ENCODE data around the gene IPO13.

Gene IPO13

DNA sequence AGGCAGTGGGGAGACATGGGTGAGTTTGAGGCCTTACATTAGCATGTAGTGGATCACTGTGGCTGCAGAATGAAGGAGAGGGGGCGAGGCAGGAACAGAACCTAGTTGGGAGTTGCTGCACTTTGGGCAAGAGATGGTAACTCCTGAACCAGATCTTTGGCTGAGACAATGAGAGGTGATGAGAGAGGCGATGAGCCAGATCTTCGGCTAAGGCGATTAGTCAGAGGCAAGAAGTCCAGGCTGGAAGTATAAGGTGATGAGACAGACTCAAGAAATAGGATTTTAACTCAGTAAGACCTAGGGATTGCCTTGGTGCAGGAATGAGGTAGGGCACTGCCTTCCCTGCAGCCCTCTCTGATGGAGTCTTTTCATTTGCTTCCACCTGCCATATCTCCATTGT, 22.2 kb upstream of the IPO13 start:
- H3K9ac ChIP-seq, result no peak overlapping the region
- no peaks in the 10 kb centered on the region for H3K27me3 ChIP-seq
- H4K20me1 ChIP-seq, result no peaks in the 10 kb centered on the region; a peak in 1 of 22 replicates
- no peak for TF ChIP-seq Cebpa-rat (IDR thresholded peaks at IDR 0.05)
- peaks cover 0 to 56% (median 21%) of the 10 kb centered on the region in 11 experiments; a peak in 14 of 22 replicates for H3K36me3 ChIP-seq
- H3K9me3 ChIP-seq (replicated peaks in 1 of 11), result peaks cover 0 to 2% (median 0%) of the 10 kb centered on the region in 11 experiments; a peak in 1 of 22 replicates
- H3K4me3 ChIP-seq, result no peak overlapping the region
- no peak overlapping the region for H3K27ac ChIP-seq
- peaks cover 0 to 18% (median 9%) of the 10 kb centered on the region in 10 experiments; a peak in 15 of 20 replicates for H3K4me1 ChIP-seq
- H3K4me2 ChIP-seq, result no peak overlapping the region

DNA sequence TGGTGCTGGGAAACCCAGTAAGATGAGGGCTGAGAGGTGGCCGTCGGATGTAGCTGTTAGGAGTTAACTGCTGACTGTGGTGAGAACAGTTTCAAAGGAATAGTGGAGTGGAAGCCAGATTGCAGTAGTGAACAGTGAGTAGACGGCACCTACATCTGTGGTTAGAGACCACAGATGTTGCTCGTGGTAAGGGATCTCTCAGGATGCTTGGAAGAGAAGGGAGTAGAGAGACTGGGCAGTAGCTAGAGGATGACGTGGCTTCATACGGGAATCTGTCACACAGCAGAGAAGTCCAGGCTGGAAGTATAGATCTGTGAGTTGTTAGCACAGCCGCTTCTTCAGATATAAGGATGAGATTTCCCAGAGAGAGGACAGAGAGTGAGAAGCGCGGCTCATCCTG, 20.9 kb upstream of the IPO13 start:
- Histone ChIP-seq H3K9ac (no peak overlapping the region), H3K4me2 (no peak overlapping the region), H3K27me3 (no peaks in the 10 kb centered on the region), H3K4me3 (no peak overlapping the region), H3K27ac (no peak overlapping the region), H3K36me3 (peaks cover 0 to 66% (median 27%) of the 10 kb centered on the region in 11 experiments; a peak in 15 of 22 replicates), H3K9me3 (replicated peaks in 1 of 11) (peaks cover 0 to 5% (median 0%) of the 10 kb centered on the region in 11 experiments; a peak in 1 of 22 replicates), H3K4me1 (peaks cover 0 to 24% (median 19%) of the 10 kb centered on the region in 10 experiments; a peak in 17 of 20 replicates), H4K20me1 (no peaks in the 10 kb centered on the region; a peak in 1 of 22 replicates)
- TF ChIP-seq Cebpa-rat (IDR thresholded peaks at IDR 0.05), result no peak

DNA sequence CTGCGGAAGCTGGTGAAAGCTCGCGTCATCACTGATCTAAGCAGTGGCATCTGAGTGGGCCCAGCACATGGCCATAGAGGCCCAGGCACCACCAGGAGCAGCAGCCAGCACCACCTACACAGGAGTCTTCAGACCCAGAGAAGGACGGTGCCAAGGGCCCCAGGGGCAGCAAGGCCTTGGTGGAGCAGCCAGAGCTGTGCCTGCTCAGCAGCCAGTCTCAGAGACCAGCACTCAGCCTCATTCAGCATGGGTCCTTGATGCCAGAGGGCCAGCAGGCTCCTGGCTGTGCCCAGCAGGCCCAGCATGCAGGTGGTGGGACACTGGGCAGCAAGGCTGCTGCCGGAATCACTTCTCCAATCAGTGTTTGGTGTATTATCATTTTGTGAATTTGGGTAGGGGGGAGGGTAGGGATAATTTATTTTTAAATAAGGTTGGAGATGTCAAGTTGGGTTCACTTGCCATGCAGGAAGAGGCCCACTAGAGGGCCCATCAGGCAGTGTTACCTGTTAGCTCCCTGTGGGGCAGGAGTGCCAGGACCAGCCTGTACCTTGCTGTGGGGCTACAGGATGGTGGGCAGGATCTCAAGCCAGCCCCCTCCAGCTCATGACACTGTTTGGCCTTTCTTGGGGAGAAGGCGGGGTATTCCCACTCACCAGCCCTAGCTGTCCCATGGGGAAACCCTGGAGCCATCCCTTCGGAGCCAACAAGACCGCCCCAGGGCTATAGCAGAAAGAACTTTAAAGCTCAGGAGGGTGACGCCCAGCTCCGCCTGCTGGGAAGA, 16.4 kb upstream of the IPO13 start:
- no peak for TF ChIP-seq Cebpa-rat (IDR thresholded peaks at IDR 0.05)
- Histone ChIP-seq H3K27me3 (peaks cover 29 to 38% (median 33%) of the 10 kb centered on the region in 11 experiments), H4K20me1 (peaks cover 0 to 22% (median 4%) of the 10 kb centered on the region in 11 experiments; a peak in 8 of 22 replicates), H3K4me2 (peak overlapping the region in 9 of 11 experiments; percentile 19 to 79 (median 48); a peak in 16 of 22 replicates), H3K36me3 (peaks cover 0 to 33% (median 13%) of the 10 kb centered on the region in 11 experiments; a peak in 14 of 22 replicates), H3K4me3 (no peak overlapping the region), H3K27ac (peak overlapping the region in 9 of 11 experiments; percentile 3 to 52 (median 43); a peak in 14 of 22 replicates), H3K9me3 (replicated peaks in 1 of 11) (peaks cover 0 to 5% (median 0%) of the 10 kb centered on the region in 11 experiments; a peak in 1 of 22 replicates), H3K9ac (no peak overlapping the region; a peak in 1 of 22 replicates), H3K4me1 (peaks cover 32 to 67% (median 56%) of the 10 kb centered on the region in 10 experiments)

DNA sequence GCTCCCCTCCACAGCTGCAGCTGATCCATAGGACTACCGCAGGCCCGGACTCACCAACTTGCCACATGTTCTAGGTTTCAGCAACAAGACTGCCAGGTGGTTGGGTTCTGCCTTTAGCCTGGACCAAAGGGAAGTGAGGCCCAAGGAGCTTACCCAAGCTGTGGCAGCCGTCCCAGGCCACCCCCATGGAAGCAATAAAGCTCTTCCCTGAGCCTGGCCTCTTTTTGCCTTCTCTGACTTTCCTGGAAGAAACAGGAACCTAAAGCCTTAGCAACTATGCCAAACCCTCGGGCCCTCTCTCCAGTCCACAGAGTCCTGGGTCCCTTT, 15.8 kb upstream of the IPO13 start:
- peaks cover 0 to 5% (median 0%) of the 10 kb centered on the region in 11 experiments; a peak in 1 of 22 replicates for H3K9me3 ChIP-seq (replicated peaks in 1 of 11)
- TF ChIP-seq Cebpa-rat (IDR thresholded peaks at IDR 0.05), result no peak
- H3K4me2 ChIP-seq, result peak overlapping the region in 10 of 11 experiments; percentile 12 to 79 (median 60); a peak in 15 of 22 replicates
- peak overlapping the region in 5 of 11 experiments; percentile 7 to 40 (median 20); a peak in 6 of 22 replicates for H3K27ac ChIP-seq
- H3K36me3 ChIP-seq, result peaks cover 0 to 27% (median 7%) of the 10 kb centered on the region in 11 experiments; a peak in 14 of 22 replicates
- H3K9ac ChIP-seq, result no peak overlapping the region
- no peak overlapping the region for H3K4me3 ChIP-seq
- peaks cover 0 to 28% (median 6%) of the 10 kb centered on the region in 11 experiments; a peak in 12 of 22 replicates for H4K20me1 ChIP-seq
- peaks cover 35 to 43% (median 39%) of the 10 kb centered on the region in 11 experiments for H3K27me3 ChIP-seq
- peaks cover 35 to 71% (median 58%) of the 10 kb centered on the region in 10 experiments for H3K4me1 ChIP-seq

DNA sequence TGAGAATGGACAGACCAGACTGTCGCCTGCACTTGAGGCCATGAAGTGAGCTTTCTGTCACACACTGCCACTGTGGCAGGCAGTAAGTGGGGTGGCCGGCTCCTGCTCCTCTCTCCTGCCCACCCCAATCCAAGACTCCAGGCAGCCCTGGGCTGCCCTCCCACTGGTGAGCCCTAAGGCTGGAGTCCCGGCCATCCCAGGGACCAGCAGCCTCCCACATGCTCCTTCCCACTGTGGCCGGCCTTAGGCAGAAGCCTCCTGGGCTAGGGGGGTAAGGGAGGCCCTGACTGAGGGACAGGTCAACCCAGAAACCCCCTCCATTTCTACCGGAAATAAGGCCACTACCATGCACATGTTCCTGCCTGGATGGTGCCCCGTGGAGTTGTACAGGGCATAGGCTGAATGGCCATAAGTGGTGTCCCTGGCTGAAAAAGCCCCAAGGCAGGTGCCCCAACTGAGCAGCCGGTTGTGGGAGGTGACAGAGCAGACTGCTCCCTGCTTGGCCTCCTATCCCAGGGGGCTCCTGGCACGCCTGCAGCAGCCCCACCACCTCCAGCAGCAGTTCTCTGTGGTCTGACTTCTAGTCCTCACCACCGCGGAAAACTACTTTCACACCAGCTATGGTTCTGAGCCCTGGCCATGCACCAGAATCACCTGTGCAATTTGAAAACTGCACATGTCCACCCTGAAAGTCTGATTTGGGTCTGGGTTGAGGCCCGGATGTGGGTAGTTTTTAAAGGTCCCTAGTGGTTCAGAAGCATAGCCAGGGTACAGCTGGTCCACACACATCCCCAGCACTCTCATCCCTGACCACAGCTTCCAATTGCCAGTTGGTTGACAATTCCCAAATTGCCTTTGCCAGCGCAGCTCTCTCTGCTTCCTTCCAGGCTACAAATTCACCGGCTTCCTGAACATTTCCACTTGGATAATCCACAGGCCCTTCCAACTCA, 14.8 kb upstream of the IPO13 start:
- peak overlapping the region in 1 of 11 experiments; percentile 40; a peak in 2 of 22 replicates for H3K27ac ChIP-seq
- H3K36me3 ChIP-seq, result peaks cover 0 to 19% (median 4%) of the 10 kb centered on the region in 11 experiments; a peak in 9 of 22 replicates
- H3K4me2 ChIP-seq, result peak overlapping the region; percentile 14 to 80 (median 71); a peak in 20 of 22 replicates
- no peak for TF ChIP-seq Cebpa-rat (IDR thresholded peaks at IDR 0.05)
- no peak overlapping the region; a peak in 2 of 22 replicates for H3K9ac ChIP-seq
- H3K4me1 ChIP-seq, result peaks cover 43 to 80% (median 67%) of the 10 kb centered on the region in 10 experiments
- peaks cover 0 to 38% (median 16%) of the 10 kb centered on the region in 11 experiments; a peak in 17 of 22 replicates for H4K20me1 ChIP-seq
- peaks cover 0 to 5% (median 0%) of the 10 kb centered on the region in 11 experiments; a peak in 1 of 22 replicates for H3K9me3 ChIP-seq (replicated peaks in 1 of 11)
- H3K4me3 ChIP-seq, result no peak overlapping the region
- H3K27me3 ChIP-seq, result peaks cover 45 to 54% (median 49%) of the 10 kb centered on the region in 11 experiments

DNA sequence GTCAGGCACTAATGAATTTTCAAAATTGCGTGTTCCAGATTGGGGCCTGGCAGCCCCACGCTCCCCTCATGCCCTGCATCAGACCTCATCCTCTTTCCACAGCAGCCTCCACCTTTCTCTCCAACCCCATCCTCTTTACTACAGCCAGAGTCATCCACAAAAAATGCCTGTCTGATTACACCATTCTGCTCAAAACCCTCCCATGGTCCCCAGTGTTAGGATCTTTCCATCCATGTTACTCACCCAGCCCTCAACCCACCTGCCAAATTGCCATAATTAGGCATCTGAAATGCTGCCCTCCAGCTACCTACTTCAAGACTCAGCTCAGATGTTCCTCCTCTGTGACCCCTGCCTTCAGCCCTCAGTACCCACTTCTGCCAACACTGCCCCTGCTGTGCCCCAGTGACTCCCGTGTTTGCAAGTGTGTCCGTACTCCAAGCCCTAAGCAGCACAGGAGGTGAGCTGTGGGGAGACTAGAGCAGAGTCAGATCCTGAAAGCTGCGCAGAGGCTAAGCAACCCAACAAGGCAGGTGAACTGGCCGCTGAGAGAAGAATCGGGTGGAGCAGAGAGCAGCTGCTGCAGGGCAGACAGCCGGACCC, 13.9 kb upstream of the IPO13 start:
- Histone ChIP-seq H3K36me3 (peaks cover 0 to 25% (median 10%) of the 10 kb centered on the region in 11 experiments; a peak in 11 of 22 replicates), H3K4me3 (0 out of 20 replicates have a peak overlapping the region, but pooled peaks of 1 of the 10 experiments have one; percentile 43), H3K9me3 (replicated peaks in 1 of 11) (peaks cover 0 to 5% (median 0%) of the 10 kb centered on the region in 11 experiments; a peak in 1 of 22 replicates), H3K9ac (no peak overlapping the region; a peak in 1 of 22 replicates), H3K4me2 (peak overlapping the region; percentile 36 to 80 (median 71)), H3K27ac (no peak overlapping the region), H3K4me1 (peaks cover 43 to 80% (median 67%) of the 10 kb centered on the region in 10 experiments), H3K27me3 (peaks cover 53 to 61% (median 58%) of the 10 kb centered on the region in 11 experiments), H4K20me1 (peaks cover 0 to 47% (median 25%) of the 10 kb centered on the region in 11 experiments; a peak in 18 of 22 replicates)
- TF ChIP-seq Cebpa-rat (IDR thresholded peaks at IDR 0.05), result no peak

DNA sequence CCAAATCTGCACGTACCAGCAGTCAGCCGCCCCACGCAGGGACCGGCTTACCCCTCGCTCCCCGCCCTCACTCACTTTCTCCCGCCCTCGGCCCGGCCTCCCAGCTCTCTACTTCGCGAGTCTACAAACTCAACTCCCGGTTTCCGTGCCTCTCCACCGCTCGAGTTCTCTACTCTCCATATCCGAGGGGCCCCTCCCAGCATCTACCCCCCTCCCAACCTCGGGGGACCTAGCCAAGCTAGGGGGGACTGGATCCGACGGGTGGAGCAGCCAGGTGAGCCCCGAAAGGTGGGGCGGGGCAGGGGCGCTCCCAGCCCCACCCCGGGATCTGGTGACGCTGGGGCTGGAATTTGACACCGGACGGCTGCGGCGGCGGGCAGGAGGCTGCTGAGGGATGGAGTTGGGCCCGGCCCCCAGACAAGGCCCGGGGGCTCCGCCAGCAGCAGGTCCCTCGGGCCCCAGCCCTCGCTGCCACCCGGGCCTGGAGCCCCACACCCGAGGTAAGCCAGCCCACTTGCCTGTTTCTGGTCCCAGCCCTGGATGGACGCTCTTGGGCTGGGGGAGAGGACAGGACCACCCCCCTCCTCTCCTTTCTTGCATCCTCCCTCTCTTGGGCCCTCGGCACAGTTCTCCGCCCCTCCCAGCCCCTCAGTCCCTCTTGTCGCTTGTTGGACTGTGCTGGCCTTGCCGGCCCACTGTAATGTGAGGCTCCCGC, 13.2 kb upstream of the IPO13 start, which contains the start of gene ARTN:
TSS of gene ARTN (plus strand) at position 416 of the 715 bp plus-strand sequence. CDS start 1,856 bp downstream, outside the sequence.
- peaks cover 43 to 80% (median 66%) of the 10 kb centered on the region in 10 experiments for H3K4me1 ChIP-seq
- H3K27ac ChIP-seq, result no peak within 1 kb of the TSS
- peak within 1 kb of the TSS in 5 of 11 experiments; percentile 7 to 31 (median 23); a peak in 4 of 22 replicates for H3K9ac ChIP-seq

More for the DNA sequence above, 13.2 kb upstream of the IPO13 start, which contains the start of gene ARTN:
- peaks cover 0 to 5% (median 0%) of the 10 kb centered on the region in 11 experiments; a peak in 1 of 22 replicates for H3K9me3 ChIP-seq (replicated peaks in 1 of 11)
- H3K4me2 ChIP-seq, result peak within 1 kb of the TSS; percentile 36 to 80 (median 71)
- TF ChIP-seq Cebpa-rat (IDR thresholded peaks at IDR 0.05), result no peak
- H3K36me3 ChIP-seq, result peaks cover 0 to 31% (median 13%) of the 10 kb centered on the region in 11 experiments; a peak in 14 of 22 replicates
- peak within 1 kb of the TSS in 3 of 10 experiments; percentile 27 to 43 (median 35); a peak in 6 of 20 replicates for H3K4me3 ChIP-seq
- H4K20me1 ChIP-seq, result peaks cover 0 to 54% (median 29%) of the 10 kb centered on the region in 11 experiments; a peak in 19 of 22 replicates
- peaks cover 53 to 67% (median 62%) of the 10 kb centered on the region in 11 experiments for H3K27me3 ChIP-seq

Measured in BLaER1 treated with 17β-estradiol and CSF1 and Interleukin-3, amounts not matched to agents 10 nM and 100 nM (cell line).